ENCODE results near the gene QRICH1.

DNA sequence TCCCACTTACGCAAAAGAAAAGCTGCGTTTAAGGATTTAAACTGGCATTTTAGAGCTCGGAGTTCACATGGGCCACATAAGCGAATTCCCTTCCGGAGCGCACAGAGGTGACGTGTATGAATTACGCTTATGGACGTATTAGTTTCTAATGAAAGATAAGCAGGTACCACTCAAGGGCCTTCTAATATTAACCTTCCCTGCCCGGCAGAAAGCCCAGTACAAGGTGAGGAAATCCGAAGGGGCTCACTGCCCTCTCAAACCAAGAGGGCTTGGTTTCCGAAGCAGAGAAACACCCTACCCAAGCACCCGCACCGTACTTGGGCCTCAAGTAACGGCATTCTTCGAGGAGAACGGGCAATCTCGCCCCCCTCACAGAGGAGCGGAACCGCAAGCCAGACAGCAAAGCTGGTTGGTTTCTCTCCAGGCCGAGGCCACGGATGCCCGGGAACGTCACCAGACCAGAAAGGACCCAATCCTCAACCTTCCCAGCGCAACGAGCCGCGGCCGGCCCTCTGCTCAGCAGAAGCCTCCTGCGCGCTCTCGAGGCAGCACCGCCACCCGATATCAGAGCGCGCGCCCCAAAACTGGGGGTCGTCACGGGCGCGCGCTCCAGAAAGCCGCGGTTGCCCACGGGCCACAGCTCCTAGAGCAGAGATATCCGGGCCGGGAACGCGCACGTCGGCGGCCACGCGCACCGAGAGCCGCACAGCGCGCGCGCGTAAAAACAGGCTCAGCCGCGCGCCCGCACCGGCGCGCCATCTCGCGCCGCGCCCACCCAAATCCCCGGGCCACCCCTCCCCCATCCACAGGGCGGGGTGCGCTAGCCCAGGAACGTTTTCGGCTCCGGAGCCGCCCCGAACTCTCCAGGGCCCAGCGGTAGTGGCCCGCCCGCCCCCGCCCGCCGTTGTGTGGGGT, 676 bp downstream of the QRICH1 start:
- TF ChIP-seq EZH2 (IDR thresholded peaks at IDR 0.05) (no peak), POLR2AphosphoS5 (IDR thresholded peaks at IDR 0.05; ENCODE audit: borderline replicate concordance, low read depth, low read length) (no peak; the same call in 1 of the 2 replicates)

Measured in SK-N-MC (cell line).